ENCODE results near the gene CLNK.

CLNK gene

DNA sequence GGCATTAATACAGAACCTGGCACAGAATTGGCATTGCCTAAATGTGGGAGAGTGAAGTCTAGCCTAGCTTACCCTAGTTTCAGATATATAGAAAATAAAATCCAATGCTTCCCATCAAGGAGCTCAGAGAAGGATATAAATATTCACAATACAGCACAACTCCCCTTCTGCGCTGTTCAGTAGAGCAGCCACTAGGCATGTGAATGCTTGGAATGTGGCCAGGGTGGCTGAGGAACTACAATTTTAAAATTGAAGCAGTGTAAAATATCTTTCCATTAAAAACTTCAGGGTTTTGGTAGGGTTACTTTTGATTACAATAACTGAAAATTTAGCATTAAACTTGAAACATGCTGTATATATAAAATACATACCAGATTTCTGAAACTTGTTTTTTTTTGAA lies 246.8 kb downstream of the CLNK start:
- H3K27me3 ChIP-seq (ENCODE audit: control insufficient read depth in 1 of 2, insufficient read depth in 2 of 2, low read length in 2 of 2): no peaks in the 10 kb centered on the region
- no peak overlapping the region for H3K9ac ChIP-seq (ENCODE audit: low read length in 2 of 2)
- no peak overlapping the region for H3K4me3 ChIP-seq (ENCODE audit: low read length in 2 of 2)
- H3K4me1 ChIP-seq (ENCODE audit: control insufficient read depth, insufficient read depth, low read length): no peaks in the 10 kb centered on the region
- H3K9me3 ChIP-seq (ENCODE audit: control insufficient read depth in 2 of 2, low read length in 2 of 2): peaks cover under 1 to 15% of the 10 kb centered on the region in 2 donors
- H3K36me3 ChIP-seq (ENCODE audit: control insufficient read depth in 2 of 2, insufficient read depth in 2 of 2, low read length in 2 of 2): peaks cover 0 to 3% of the 10 kb centered on the region in 2 donors
- no peak overlapping the region for H3K27ac ChIP-seq (ENCODE audit: low read length)
